ENCODE measurements around the gene MGAT5B. TPM values are rescaled to one million over a fixed set of nuclear protein-coding genes. Genes with fewer than 3 reads are reported as not detected.

MGAT5B gene
- total and polyA plus RNA-seq, 2 experiments from 2014 or later: 1.6 to 10.0 TPM

GRCh38 chr17:76879254-76879653 is 11.1 kb downstream of the MGAT5B start:
- no peaks in the 10 kb centered on the region; the same call in 1 of the 2 replicates for H3K36me3 ChIP-seq (ENCODE audit: insufficient read depth)
- Mint-ChIP-seq H3K27me3 (ENCODE audit: insufficient read depth, low read depth, poor library complexity) (peaks cover 15% of the 10 kb centered on the region), H3K4me1 (peaks cover 18% of the 10 kb centered on the region), H3K4me3 (no peak overlapping the region), H3K27ac (no peak overlapping the region; the same call in 1 of the 2 replicates), H3K9me3 (peaks cover 3% of the 10 kb centered on the region; the same call in 1 of the 3 replicates), H3K36me3 (ENCODE audit: low read depth) (peaks cover 15% of the 10 kb centered on the region)
- no peak overlapping the region for H3K4me3 ChIP-seq
- TF ChIP-seq REST (IDR thresholded peaks at IDR 0.05; ENCODE audit: unreplicated experiment) (no peak), CTCF (conservative IDR thresholded peaks at IDR 0.05; ENCODE audit: low read depth in 2 of 2) (no peak), STAT1 (IDR thresholded peaks at IDR 0.05; ENCODE audit: unreplicated experiment) (no peak), ZNF114 (CRISPR knock-in tag; IDR thresholded peaks at IDR 0.05) (no peak), POLR2AphosphoS5 (IDR thresholded peaks at IDR 0.05; ENCODE audit: low read depth) (no peak), ETS1 (IDR thresholded peaks at IDR 0.05) (no peak), ZNF331 (CRISPR knock-in tag; IDR thresholded peaks at IDR 0.05; ENCODE audit: low read depth) (no peak), NANOG (IDR thresholded peaks at IDR 0.05; ENCODE audit: borderline replicate concordance) (no peak), EZH2phosphoT487 (IDR thresholded peaks at IDR 0.05; ENCODE audit: unreplicated experiment) (no peak), ZNF462 (CRISPR knock-in tag; IDR thresholded peaks at IDR 0.05) (no peak), EZH2 (IDR thresholded peaks at IDR 0.05; ENCODE audit: low read depth, unreplicated experiment) (no peak)
- no peak overlapping the region for H3K27ac ChIP-seq (ENCODE audit: low read depth)
- H2AFZ ChIP-seq: no peak overlapping the region
- H3K9me2 ChIP-seq (ENCODE audit: insufficient read depth): no peaks in the 10 kb centered on the region
- no peaks in the 10 kb centered on the region for H3F3A ChIP-seq (replicated peaks; ENCODE audit: low read depth)
- H4K20me1 ChIP-seq (replicated peaks; ENCODE audit: insufficient read depth): no peaks in the 10 kb centered on the region
- ATAC-seq (no peak), DNase-seq (ENCODE audit: low spot score) (no peak)
- no peaks in the 10 kb centered on the region for H3K27me3 ChIP-seq (ENCODE audit: insufficient read depth)
- no peaks in the 10 kb centered on the region for H3K4me1 ChIP-seq (ENCODE audit: insufficient read depth)
- H3K4me2 ChIP-seq: no peak overlapping the region
- H3K79me2 ChIP-seq (replicated peaks; ENCODE audit: insufficient read depth): no peaks in the 10 kb centered on the region
